HCT116 (cell line): ENCODE measurements around the gene KRT39. TPM values are rescaled to one million over a fixed set of nuclear protein-coding genes. Genes with fewer than 3 reads are reported as not detected.
A peak's percentile ranks its signal among the peaks of the same experiment; 100 is the strongest.

Source experiments
- ATAC-seq: fragments of 200-7000 bp; cut with Tn5 transposase; 2 replicates; pipeline ENCODE4 v1.9.1; 2020; ENCODE audit warnings: mild to moderate bottlenecking, moderate library complexity
- BruUV-seq: library from RNA; stranded (reverse); fragments of 400-500 nt; replicated peaks from 2 replicates; lab custom pipeline; 2021; lab: Mats Ljungman, UMichigan
- CTCF ChIA-PET: fragments of 300-600 bp; sonication (Branson Sonifier 250); formaldehyde crosslinking; loops from one replicate; lab custom pipeline; 2021; ENCODE audit warnings: antibody characterized with exemption; lab: Charles Lee
- POLR2A ChIA-PET: fragments of 300-600, 350-600 bp; sonication (Branson Sonifier 250); formaldehyde crosslinking; loops from one replicate; lab custom pipeline; 2021; ENCODE audit warnings: antibody characterized with exemption; lab: Charles Lee
- RAD21 ChIA-PET, 2 experiments: fragments of 300-600 bp; sonication (Branson Sonifier 250); formaldehyde crosslinking; loops; one replicate each; lab custom pipeline; 2023; ENCODE audit warnings: low total read pairs in 2 of 2; ENCODE audit not compliant: uncharacterized antibody in 2 of 2, unreplicated experiment in 2 of 2, low non-redundant PET in 1 of 2; lab: Charles Lee
- DNase-seq: peaks from one replicate; pipeline ENCODE4 v3.0.0-alpha.2; 2010; ENCODE audit warnings: low read depth, low spot score
- H2AFZ ChIP-seq: fragments of 200-600 bp; shearing (Covaris generic), sonication (generic); 2 replicates; pipeline ENCODE4 v1.6.1; 2017; ENCODE audit warnings: low read depth, mixed run types, mixed read lengths, antibody characterized with exemption, low read length; ENCODE audit not compliant: poor library complexity, severe bottlenecking
- H3K27ac ChIP-seq: 2 replicates; pipeline ENCODE4 v1.5.1; 2012; ENCODE audit warnings: low read depth, low read length
- H3K27me3 ChIP-seq: fragments of 200-600 bp; sonication (generic); 2 replicates; pipeline ENCODE4 v1.6.1; 2016; ENCODE audit warnings: mixed run types, low read length, mixed read lengths; ENCODE audit not compliant: insufficient read depth
- H3K36me3 ChIP-seq, 2 experiments: fragments of 200-500 bp in 1 of 2; fragments of 200-600 bp in 1 of 2; sonication (Bioruptor generic) in 1 of 2; sonication (generic) in 1 of 2; 2 replicates each; pipeline versions ENCODE4 v1.5.1 to v1.6.1; 2014 to 2016; ENCODE audit warnings: low read length in 2 of 2, inconsistent platforms in 1 of 2, mixed read lengths in 1 of 2, mixed run types in 1 of 2; ENCODE audit not compliant: insufficient read depth in 2 of 2, control insufficient read depth in 1 of 2
- H3K4me1 ChIP-seq, 2 experiments: fragments of 200-600 bp in 1 of 2; sonication (generic) in 1 of 2; 2 replicates each; pipeline versions ENCODE4 v1.5.1 to v1.6.1; 2012 to 2017; ENCODE audit warnings: low read length in 2 of 2, inconsistent platforms in 1 of 2, mild to moderate bottlenecking in 1 of 2, mixed read lengths in 1 of 2, mixed run types in 1 of 2, moderate library complexity in 1 of 2; ENCODE audit not compliant: insufficient read depth in 2 of 2, control insufficient read depth in 1 of 2
- H3K4me2 ChIP-seq: fragments of 200-600 bp; sonication (generic); 2 replicates; pipeline ENCODE4 v1.6.1; 2017; ENCODE audit warnings: mixed run types, low read length, mixed read lengths
- H3K4me3 ChIP-seq, 2 experiments: fragments of 200-600 bp in 1 of 2; sonication (generic) in 1 of 2; replicated peaks in 1 of 2; 2 replicates each; pipeline ENCODE4 v1.5.1; 2011 to 2016; ENCODE audit warnings: low read length in 2 of 2, control low read depth in 1 of 2, low read depth in 1 of 2, mild to moderate bottlenecking in 1 of 2, mixed read lengths in 1 of 2, mixed run types in 1 of 2
- H3K79me2 ChIP-seq: fragments of 200-600 bp; sonication (generic); 2 replicates; pipeline ENCODE4 v1.6.1; 2017; ENCODE audit warnings: mild to moderate bottlenecking, mixed run types, low read length, moderate library complexity, mixed read lengths; ENCODE audit not compliant: insufficient read depth
- H3K9ac ChIP-seq: fragments of 200-600 bp; sonication (generic); 2 replicates; pipeline ENCODE4 v1.6.1; 2016; ENCODE audit warnings: low read length, mixed read lengths
- H3K9me2 ChIP-seq: fragments of 200-600 bp; sonication (generic), shearing (Covaris generic); 2 replicates; pipeline ENCODE4 v1.6.1; 2017; ENCODE audit warnings: mixed run types, mild to moderate bottlenecking, moderate library complexity; ENCODE audit not compliant: insufficient read depth
- H3K9me3 ChIP-seq, 2 experiments: fragments of 200-500 bp in 1 of 2; fragments of 200-600 bp in 1 of 2; sonication (Bioruptor generic) in 1 of 2; sonication (generic) in 1 of 2; 2 replicates each; pipeline ENCODE4 v1.6.1; 2014 to 2017; ENCODE audit warnings: low read length in 2 of 2, mixed read lengths in 2 of 2, inconsistent platforms in 1 of 2, low read depth in 1 of 2, mild to moderate bottlenecking in 1 of 2, mixed run types in 1 of 2, moderate library complexity in 1 of 2; ENCODE audit not compliant: control insufficient read depth in 1 of 2, insufficient read depth in 1 of 2
- H4K20me1 ChIP-seq: fragments of 200-600 bp; sonication (generic), shearing (Covaris generic); 2 replicates; pipeline ENCODE4 v1.6.1; 2017; ENCODE audit warnings: mixed run types, mild to moderate bottlenecking, moderate library complexity; ENCODE audit not compliant: insufficient read depth
- CBX3 ChIP-seq: IDR thresholded peaks from 2 replicates; pipeline ENCODE4 v1.6.1; 2012; ENCODE audit warnings: low read depth
- CTCF ChIP-seq, 3 experiments: fragments of 200-600 bp in 1 of 3; sonication (generic) in 1 of 3; IDR thresholded peaks in 2 of 3; conservative IDR thresholded peaks in 1 of 3; 2 replicates each; pipeline ENCODE4 v1.5.1; 2012 to 2017; ENCODE audit warnings: low read depth in 2 of 3, low read length in 2 of 3, antibody characterized with exemption in 1 of 3, borderline replicate concordance in 1 of 3, control low read depth in 1 of 3, mild to moderate bottlenecking in 1 of 3, mixed read lengths in 1 of 3, mixed run types in 1 of 3, moderate library complexity in 1 of 3; ENCODE audit not compliant: insufficient read depth in 1 of 3
- ELF1 ChIP-seq: IDR thresholded peaks from 2 replicates; pipeline ENCODE4 v1.6.1; 2012; ENCODE audit warnings: low read depth, borderline replicate concordance
- FOSL1 ChIP-seq: IDR thresholded peaks from 2 replicates; pipeline ENCODE4 v1.6.1; 2012; ENCODE audit warnings: low read depth
- JUND ChIP-seq: IDR thresholded peaks from 2 replicates; pipeline ENCODE4 v1.6.1; 2012
- POLR2AphosphoS5 ChIP-seq: IDR thresholded peaks from 2 replicates; pipeline ENCODE4 v1.6.1; 2011; ENCODE audit warnings: mild to moderate bottlenecking, low read depth, low read length, moderate library complexity
- RAD21 ChIP-seq: IDR thresholded peaks from 2 replicates; pipeline ENCODE4 v1.6.1; 2012; ENCODE audit warnings: low read depth, mild to moderate bottlenecking
- SP1 ChIP-seq: IDR thresholded peaks from 2 replicates; pipeline ENCODE4 v1.6.1; 2012; ENCODE audit warnings: low read depth
- intact Hi-C: fragments of 100-400 bp; cut with micrococcal nuclease; formaldehyde crosslinking; loops from 2 replicates; pipeline ENCODE4 v1.10.0; 2022
- total RNA-seq: library from RNA; stranded (reverse); gene quantifications from one replicate; pipeline ENCODE4 v1.2.1, GENCODE V29; 2021; ENCODE audit not compliant: unreplicated experiment
- TF ChIP-seq, protein P1 (sequence below): IDR thresholded peaks from 2 replicates; pipeline ENCODE4 v1.6.1; 2012

Gene KRT39
- total RNA-seq, 1 experiment from 2014 or later: not detected

- TF ChIP-seq SP1 (peak; percentile 79), POLR2AphosphoS5 (peak; percentile 55; the same call in 1 of the 2 replicates), CTCF (IDR thresholded peaks at IDR 0.05 in 2 of 3, conservative IDR thresholded peaks at IDR 0.05 in 1 of 3; ENCODE audit: borderline replicate concordance in 1 of 3, insufficient read depth in 1 of 3, low read depth in 2 of 3, low read length in 2 of 3) (peak; percentile 76 to 88 (median 81)), CBX3 (no peak), ELF1 (no peak), FOSL1 (peak; percentile 88), JUND (peak; percentile 83), RAD21 (peak; percentile 99)
- TF ChIP-seq, protein P1, sequence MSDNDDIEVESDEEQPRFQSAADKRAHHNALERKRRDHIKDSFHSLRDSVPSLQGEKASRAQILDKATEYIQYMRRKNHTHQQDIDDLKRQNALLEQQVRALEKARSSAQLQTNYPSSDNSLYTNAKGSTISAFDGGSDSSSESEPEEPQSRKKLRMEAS: 0 out of 2 replicates have a peak, but pooled peaks have one; percentile 4
- peak; percentile 95 for DNase-seq
- no peaks in the 10 kb centered on the region; a peak in 1 of 4 replicates for H3K36me3 ChIP-seq
- intact Hi-C loops: loop anchor here (1.0 to 5.0 kb wide), 12 partner anchors 53 to 753 kb away; partner anchors contain the start of gene KRT19
- POLR2A ChIA-PET: interaction anchor here (1.0 to 1.7 kb wide), 3 partner anchors 413 to 619 kb away, joined by 3 to 7 read pairs (median 3); partner anchors contain the start of gene KRT19
- no peaks in the 10 kb centered on the region for H3K9me2 ChIP-seq
- H4K20me1 ChIP-seq: no peaks in the 10 kb centered on the region
- H3K4me2 ChIP-seq: peak overlapping the region; percentile 47
- BruUV-seq: no TSS peak
- no peaks in the 10 kb centered on the region for H3K27me3 ChIP-seq
- H3K9ac ChIP-seq: peak overlapping the region; percentile 55
- no peak overlapping the region for H2AFZ ChIP-seq
- CTCF ChIA-PET: interaction anchor here (0.7 to 3.5 kb wide), 9 partner anchors 13 to 640 kb away, joined by 3 to 20 read pairs (median 6); no protein-coding TSS in a partner anchor
- peak overlapping the region; percentile 77 for H3K27ac ChIP-seq
- RAD21 ChIA-PET: interaction anchor here (0.7 to 2.5 kb wide), 4 partner anchors 54 to 754 kb away, joined by 3 to 7 read pairs (median 4); no protein-coding TSS in a partner anchor
- peak; percentile 88 for ATAC-seq
- no peaks in the 10 kb centered on the region for H3K9me3 ChIP-seq
- peaks cover 57 to 69% of the 10 kb centered on the region in 2 experiments for H3K4me1 ChIP-seq
- no peak overlapping the region for H3K4me3 ChIP-seq
- H3K79me2 ChIP-seq: no peaks in the 10 kb centered on the region
Observed at GRCh38 chr17:40909351-40909750, 57.4 kb downstream of the KRT39 start.

Other genes starting within 250 kb of the KRT39 start
- not detected for gene KRT25, start 211.6 kb downstream of the KRT39 start, total RNA-seq
- not detected for gene KRT26, start 194.7 kb downstream of the KRT39 start, total RNA-seq
- gene KRT27, start 184.4 kb downstream of the KRT39 start, total RNA-seq: not detected
- not detected for gene KRT28, start 167.0 kb downstream of the KRT39 start, total RNA-seq
- 62.3 TPM for gene KRT10, start 144.3 kb downstream of the KRT39 start, total RNA-seq
- not detected for gene KRT12, start 99.7 kb downstream of the KRT39 start, total RNA-seq
- gene KRT20, start 81.7 kb downstream of the KRT39 start, total RNA-seq: 1.5 TPM
- 19.0 TPM for gene KRT23, start 29.3 kb downstream of the KRT39 start, total RNA-seq
- gene KRT40, start 17.4 kb upstream of the KRT39 start, total RNA-seq: not detected
- not detected for gene KRTAP3-3, start 27.2 kb upstream of the KRT39 start, total RNA-seq
- not detected for gene KRTAP3-2, start 33.0 kb upstream of the KRT39 start, total RNA-seq
- gene KRTAP3-1, start 42.2 kb upstream of the KRT39 start, total RNA-seq: not detected
- not detected for gene KRTAP1-5, start 60.3 kb upstream of the KRT39 start, total RNA-seq
- gene KRTAP1-4, start 63.2 kb upstream of the KRT39 start, total RNA-seq: not detected
- not detected for gene KRTAP1-3, start 67.9 kb upstream of the KRT39 start, total RNA-seq
- not detected for gene KRTAP1-1, start 74.5 kb upstream of the KRT39 start, total RNA-seq
- gene KRTAP2-1, start 80.4 kb upstream of the KRT39 start, total RNA-seq: not detected
- gene KRTAP2-2, start 88.3 kb upstream of the KRT39 start, total RNA-seq: 1.2 TPM
- gene KRTAP2-3, start 93.2 kb upstream of the KRT39 start, total RNA-seq: 6.3 TPM
- 0.76 TPM for gene KRTAP2-4, start 98.9 kb upstream of the KRT39 start, total RNA-seq
- gene KRTAP4-7, start 117.2 kb upstream of the KRT39 start, total RNA-seq: not detected
- gene KRTAP4-8, start 131.2 kb upstream of the KRT39 start, total RNA-seq: not detected
- not detected for gene KRTAP4-16, start 135.3 kb upstream of the KRT39 start, total RNA-seq
- gene KRTAP4-9, start 138.4 kb upstream of the KRT39 start, total RNA-seq: not detected
- not detected for gene KRTAP4-11, start 151.4 kb upstream of the KRT39 start, total RNA-seq
- not detected for gene KRTAP4-12, start 157.2 kb upstream of the KRT39 start, total RNA-seq
- gene KRTAP4-6, start 173.6 kb upstream of the KRT39 start, total RNA-seq: not detected
- not detected for gene KRTAP4-5, start 182.9 kb upstream of the KRT39 start, total RNA-seq
- gene KRTAP4-4, start 193.8 kb upstream of the KRT39 start, total RNA-seq: not detected
- not detected for gene KRTAP4-3, start 201.3 kb upstream of the KRT39 start, total RNA-seq
- not detected for gene KRTAP4-2, start 211.3 kb upstream of the KRT39 start, total RNA-seq
- gene KRTAP4-1, start 218.0 kb upstream of the KRT39 start, total RNA-seq: not detected
- not detected for gene KRTAP9-1, start 222.9 kb upstream of the KRT39 start, total RNA-seq